Epithelial cell of proximal tubule (primary cell): ENCODE data around the gene RPS6KA4. TPM values are rescaled to one million over a fixed set of nuclear protein-coding genes. Genes with fewer than 3 reads are reported as not detected.
A peak's percentile ranks its signal among the peaks of the same experiment; 100 is the strongest.

Experiments used
- DNase-seq: peaks from one replicate; pipeline ENCODE4 v3.0.0-alpha.2; 2011; ENCODE audit warnings: low read depth
- H3K4me3 ChIP-seq: 2 replicates; pipeline ENCODE4 v1.5.1; 2011; ENCODE audit warnings: low read depth, mild to moderate bottlenecking, low read length
- CTCF ChIP-seq: conservative IDR thresholded peaks from 2 replicates; pipeline ENCODE4 v1.5.1; 2012; ENCODE audit warnings: low read depth, mild to moderate bottlenecking, low read length
- total RNA-seq: library from RNA; depleted of rRNA; stranded (reverse); fragments of >200 nt; gene quantifications from 2 replicates; pipeline ENCODE4 v1.2.3, GENCODE V29; 2015

RPS6KA4 gene
- total RNA-seq, 1 donor from 2014 or later, result 37.1 TPM

GRCh38 chr11:64343767-64344559 lies 15.0 kb upstream of the RPS6KA4 start:
- no peak for DNase-seq
- TF ChIP-seq CTCF, result peak; percentile 58
- H3K4me3 ChIP-seq, result no peak overlapping the region

GRCh38 chr11:64344787-64345186 lies 14.2 kb upstream of the RPS6KA4 start:
- no peak overlapping the region for H3K4me3 ChIP-seq
- no peak for DNase-seq
- no peak for TF ChIP-seq CTCF

GRCh38 chr11:64347193-64347867 lies 11.6 kb upstream of the RPS6KA4 start:
- no peak for TF ChIP-seq CTCF
- no peak for DNase-seq
- H3K4me3 ChIP-seq, result no peak overlapping the region

- no peak for TF ChIP-seq CTCF
- H3K4me3 ChIP-seq, result no peak overlapping the region
- DNase-seq, result no peak
These were observed 10.5 kb upstream of the RPS6KA4 start for GRCh38 chr11:64348383-64349024.

GRCh38 chr11:64349025-64349387 lies 10.0 kb upstream of the RPS6KA4 start:
- DNase-seq, result no peak
- H3K4me3 ChIP-seq, result no peak overlapping the region
- TF ChIP-seq CTCF, result no peak

- H3K4me3 ChIP-seq, result no peak overlapping the region
- DNase-seq, result no peak
- no peak for TF ChIP-seq CTCF
These were observed 9.6 kb upstream of the RPS6KA4 start for GRCh38 chr11:64349404-64349803.
